ENCODE results near the gene ZNF644.

The ZNF644 gene

GRCh38 chr1:90986953-90987352, 34.9 kb downstream of the ZNF644 start:
- Histone ChIP-seq H3K9me3 (ENCODE audit: insufficient read depth, low read depth, low read length) (peaks cover 25% of the 10 kb centered on the region; the same call in 1 of the 2 replicates), H3K27me3 (ENCODE audit: insufficient read depth, low read length) (no peaks in the 10 kb centered on the region), H3K4me3 (ENCODE audit: low read length) (no peak overlapping the region), H3K27ac (ENCODE audit: low read length) (no peak overlapping the region), H3K9ac (ENCODE audit: low read depth, low read length) (no peak overlapping the region), H3K4me1 (ENCODE audit: insufficient read depth, low read length) (no peaks in the 10 kb centered on the region), H3K36me3 (ENCODE audit: insufficient read depth, low read depth, low read length) (peaks cover 48% of the 10 kb centered on the region)

GRCh38 chr1:90977522-90977921, 44.3 kb downstream of the ZNF644 start:
- Histone ChIP-seq H3K4me1 (ENCODE audit: insufficient read depth, low read length) (peaks cover 21% of the 10 kb centered on the region), H3K9ac (ENCODE audit: low read depth, low read length) (no peak overlapping the region), H3K27ac (ENCODE audit: low read length) (no peak overlapping the region), H3K4me3 (ENCODE audit: low read length) (no peak overlapping the region), H3K36me3 (ENCODE audit: insufficient read depth, low read depth, low read length) (peaks cover 48% of the 10 kb centered on the region), H3K9me3 (ENCODE audit: insufficient read depth, low read depth, low read length) (no peaks in the 10 kb centered on the region), H3K27me3 (ENCODE audit: insufficient read depth, low read length) (no peaks in the 10 kb centered on the region)

- Histone ChIP-seq H3K4me1 (ENCODE audit: insufficient read depth, low read length) (peaks cover 32% of the 10 kb centered on the region), H3K9me3 (ENCODE audit: insufficient read depth, low read depth, low read length) (no peaks in the 10 kb centered on the region), H3K4me3 (ENCODE audit: low read length) (peak overlapping the region; percentile 28; the same call in 1 of the 2 replicates), H3K9ac (ENCODE audit: low read depth, low read length) (peak overlapping the region; percentile 43; the same call in 1 of the 2 replicates), H3K27ac (ENCODE audit: low read length) (no peak overlapping the region), H3K27me3 (ENCODE audit: insufficient read depth, low read length) (no peaks in the 10 kb centered on the region), H3K36me3 (ENCODE audit: insufficient read depth, low read depth, low read length) (peaks cover 31% of the 10 kb centered on the region)
Observed at GRCh38 chr1:90973897-90974798, 47.7 kb downstream of the ZNF644 start.

GRCh38 chr1:90970208-90970607, 51.6 kb downstream of the ZNF644 start:
- no peak overlapping the region for H3K4me3 ChIP-seq (ENCODE audit: low read length)
- no peak overlapping the region for H3K27ac ChIP-seq (ENCODE audit: low read length)

GRCh38 chr1:90969241-90969640, 52.6 kb downstream of the ZNF644 start:
- Histone ChIP-seq H3K4me1 (ENCODE audit: insufficient read depth, low read length) (peaks cover 23% of the 10 kb centered on the region), H3K27me3 (ENCODE audit: insufficient read depth, low read length) (no peaks in the 10 kb centered on the region), H3K27ac (ENCODE audit: low read length) (no peak overlapping the region), H3K9me3 (ENCODE audit: insufficient read depth, low read depth, low read length) (no peaks in the 10 kb centered on the region), H3K9ac (ENCODE audit: low read depth, low read length) (no peak overlapping the region), H3K4me3 (ENCODE audit: low read length) (no peak overlapping the region), H3K36me3 (ENCODE audit: insufficient read depth, low read depth, low read length) (peaks cover 18% of the 10 kb centered on the region)

More at GRCh38 chr1:90970208-90970607, 51.6 kb downstream of the ZNF644 start:
- Histone ChIP-seq H3K36me3 (ENCODE audit: insufficient read depth, low read depth, low read length) (peaks cover 18% of the 10 kb centered on the region), H3K9ac (ENCODE audit: low read depth, low read length) (no peak overlapping the region), H3K9me3 (ENCODE audit: insufficient read depth, low read depth, low read length) (no peaks in the 10 kb centered on the region), H3K4me1 (ENCODE audit: insufficient read depth, low read length) (peaks cover 29% of the 10 kb centered on the region), H3K27me3 (ENCODE audit: insufficient read depth, low read length) (no peaks in the 10 kb centered on the region)

- no peak overlapping the region for H3K27ac ChIP-seq (ENCODE audit: low read length)
- no peak overlapping the region for H3K4me3 ChIP-seq (ENCODE audit: low read length)
- no peaks in the 10 kb centered on the region for H3K9me3 ChIP-seq (ENCODE audit: insufficient read depth, low read depth, low read length)
- H3K36me3 ChIP-seq (ENCODE audit: insufficient read depth, low read depth, low read length) = no peaks in the 10 kb centered on the region; the same call in none of the 2 replicates
- H3K9ac ChIP-seq (ENCODE audit: low read depth, low read length) = no peak overlapping the region
- H3K4me1 ChIP-seq (ENCODE audit: insufficient read depth, low read length) = no peaks in the 10 kb centered on the region
- H3K27me3 ChIP-seq (ENCODE audit: insufficient read depth, low read length) = no peaks in the 10 kb centered on the region
Observed at GRCh38 chr1:90964444-90965035, 57.3 kb downstream of the ZNF644 start.

GRCh38 chr1:90963651-90964050, 58.2 kb downstream of the ZNF644 start:
- Histone ChIP-seq H3K27me3 (ENCODE audit: insufficient read depth, low read length) (no peaks in the 10 kb centered on the region), H3K36me3 (ENCODE audit: insufficient read depth, low read depth, low read length) (no peaks in the 10 kb centered on the region; the same call in 1 of the 2 replicates), H3K4me3 (ENCODE audit: low read length) (no peak overlapping the region), H3K9ac (ENCODE audit: low read depth, low read length) (no peak overlapping the region), H3K27ac (ENCODE audit: low read length) (no peak overlapping the region), H3K9me3 (ENCODE audit: insufficient read depth, low read depth, low read length) (no peaks in the 10 kb centered on the region), H3K4me1 (ENCODE audit: insufficient read depth, low read length) (no peaks in the 10 kb centered on the region)

- no peaks in the 10 kb centered on the region for H3K27me3 ChIP-seq (ENCODE audit: insufficient read depth, low read length)
- H3K27ac ChIP-seq (ENCODE audit: low read length) = no peak overlapping the region
- no peaks in the 10 kb centered on the region for H3K4me1 ChIP-seq (ENCODE audit: insufficient read depth, low read length)
- H3K9ac ChIP-seq (ENCODE audit: low read depth, low read length) = no peak overlapping the region
- no peaks in the 10 kb centered on the region for H3K36me3 ChIP-seq (ENCODE audit: insufficient read depth, low read depth, low read length)
- no peak overlapping the region for H3K4me3 ChIP-seq (ENCODE audit: low read length)
- no peaks in the 10 kb centered on the region for H3K9me3 ChIP-seq (ENCODE audit: insufficient read depth, low read depth, low read length)
Observed at GRCh38 chr1:90963236-90963635, 58.6 kb downstream of the ZNF644 start.

GRCh38 chr1:90959352-90960206, 62.3 kb downstream of the ZNF644 start:
- H3K9me3 ChIP-seq (ENCODE audit: insufficient read depth, low read depth, low read length) = no peaks in the 10 kb centered on the region

GRCh38 chr1:90957497-90957896, 64.3 kb downstream of the ZNF644 start:
- Histone ChIP-seq H3K4me1 (ENCODE audit: insufficient read depth, low read length) (peaks cover 5% of the 10 kb centered on the region; the same call in 1 of the 2 replicates), H3K27ac (ENCODE audit: low read length) (no peak overlapping the region), H3K9me3 (ENCODE audit: insufficient read depth, low read depth, low read length) (no peaks in the 10 kb centered on the region), H3K9ac (ENCODE audit: low read depth, low read length) (no peak overlapping the region), H3K27me3 (ENCODE audit: insufficient read depth, low read length) (no peaks in the 10 kb centered on the region), H3K36me3 (ENCODE audit: insufficient read depth, low read depth, low read length) (peaks cover 6% of the 10 kb centered on the region; the same call in 1 of the 2 replicates), H3K4me3 (ENCODE audit: low read length) (no peak overlapping the region)

More at GRCh38 chr1:90959352-90960206, 62.3 kb downstream of the ZNF644 start:
- Histone ChIP-seq H3K36me3 (ENCODE audit: insufficient read depth, low read depth, low read length) (peaks cover 6% of the 10 kb centered on the region; the same call in 1 of the 2 replicates), H3K4me1 (ENCODE audit: insufficient read depth, low read length) (peaks cover 5% of the 10 kb centered on the region; the same call in 1 of the 2 replicates), H3K4me3 (ENCODE audit: low read length) (no peak overlapping the region), H3K27ac (ENCODE audit: low read length) (no peak overlapping the region), H3K27me3 (ENCODE audit: insufficient read depth, low read length) (no peaks in the 10 kb centered on the region), H3K9ac (ENCODE audit: low read depth, low read length) (no peak overlapping the region)

- Histone ChIP-seq H3K27ac (ENCODE audit: low read length) (no peak overlapping the region), H3K9me3 (ENCODE audit: insufficient read depth, low read depth, low read length) (no peaks in the 10 kb centered on the region), H3K4me3 (ENCODE audit: low read length) (no peak overlapping the region), H3K4me1 (ENCODE audit: insufficient read depth, low read length) (peaks cover 14% of the 10 kb centered on the region; the same call in 1 of the 2 replicates), H3K27me3 (ENCODE audit: insufficient read depth, low read length) (no peaks in the 10 kb centered on the region), H3K9ac (ENCODE audit: low read depth, low read length) (no peak overlapping the region), H3K36me3 (ENCODE audit: insufficient read depth, low read depth, low read length) (peaks cover 6% of the 10 kb centered on the region; the same call in 1 of the 2 replicates)
Observed at GRCh38 chr1:90955769-90956168, 66.1 kb downstream of the ZNF644 start.
